Endothelial cell of umbilical vein (primary cell): Measurements from ENCODE around the gene RASD2. TPM values are rescaled to one million over a fixed set of nuclear protein-coding genes. Genes with fewer than 3 reads are reported as not detected.

Experiments
- BruUV-seq: library from RNA; stranded (reverse); fragments of 400-500 nt; replicated peaks from 2 replicates; lab custom pipeline; 2021; lab: Mats Ljungman, UMichigan
- CTCF ChIA-PET: fragments of 300-600, 350-600 bp; sonication (Branson Sonifier 250); formaldehyde crosslinking; loops from one replicate; lab custom pipeline; 2021; ENCODE audit warnings: antibody characterized with exemption, inconsistent platforms; lab: Charles Lee
- POLR2A ChIA-PET: fragments of 300-600, 350-600 bp; sonication (Branson Sonifier 250); formaldehyde crosslinking; loops from one replicate; lab custom pipeline; 2021; ENCODE audit warnings: antibody characterized with exemption, inconsistent platforms; lab: Charles Lee
- DNase-seq: peaks from one replicate; pipeline ENCODE4 v3.0.0-alpha.2; 2011; ENCODE audit warnings: low read depth, low spot score
- FAIRE-seq: peaks from 2 replicates; lab custom pipeline; 2011; peaks lifted over from hg19 to GRCh38; lab: Jason Lieb, UNC
- H2AFZ ChIP-seq: 2 replicates; pipeline ENCODE4 v1.6.0; 2012; ENCODE audit warnings: low read depth, low read length, control low read depth, inconsistent platforms
- H3K27ac ChIP-seq: 2 replicates; pipeline ENCODE4 v1.5.1; 2011; ENCODE audit warnings: low read depth, mild to moderate bottlenecking, control low read depth, low read length, moderate library complexity; ENCODE audit not compliant: insufficient read depth
- H3K27me3 ChIP-seq, 2 experiments: 2 replicates each; pipeline versions ENCODE4 v1.6.0 to v1.6.1; 2011; ENCODE audit warnings: low read length in 2 of 2, mixed read lengths in 1 of 2; ENCODE audit not compliant: control insufficient read depth in 2 of 2, insufficient read depth in 2 of 2
- H3K36me3 ChIP-seq, 2 experiments: 2 replicates in 1 of 2; 3 replicates in 1 of 2; pipeline ENCODE4 v1.5.1; 2011; ENCODE audit warnings: low read length in 2 of 2, mild to moderate bottlenecking in 1 of 2, moderate library complexity in 1 of 2; ENCODE audit not compliant: control insufficient read depth in 2 of 2, insufficient read depth in 2 of 2; ENCODE audit errors: extremely low read depth in 1 of 2
- H3K4me1 ChIP-seq: 3 replicates; pipeline ENCODE4 v1.5.1; 2011; ENCODE audit warnings: mild to moderate bottlenecking, low read length; ENCODE audit not compliant: control insufficient read depth, insufficient read depth; ENCODE audit errors: extremely low read depth
- H3K4me2 ChIP-seq: 2 replicates; pipeline ENCODE4 v1.6.1; 2011; ENCODE audit warnings: low read length, control low read depth, mixed read lengths; ENCODE audit not compliant: insufficient read depth
- H3K4me3 ChIP-seq, 3 experiments: fragments of 200-600 bp in 1 of 3; sonication (generic), shearing (Covaris generic) in 1 of 3; replicated peaks in 1 of 3; 2 replicates each; pipeline ENCODE4 v1.5.1; 2011 to 2016; ENCODE audit warnings: control low read depth in 3 of 3, low read length in 3 of 3, mild to moderate bottlenecking in 2 of 3, inconsistent platforms in 1 of 3, low read depth in 1 of 3, moderate library complexity in 1 of 3; ENCODE audit not compliant: insufficient read depth in 1 of 3
- H3K79me2 ChIP-seq: 2 replicates; pipeline ENCODE4 v1.6.0; 2012; ENCODE audit warnings: low read length, inconsistent platforms; ENCODE audit not compliant: control insufficient read depth, insufficient read depth
- H3K9ac ChIP-seq: replicated peaks from 2 replicates; pipeline ENCODE3; 2011; ENCODE audit warnings: low read length, control low read depth; ENCODE audit not compliant: insufficient read depth; ENCODE audit errors: extremely low read depth
- H3K9me1 ChIP-seq: replicated peaks from 3 replicates; pipeline ENCODE4 v1.6.0; 2011; ENCODE audit warnings: mild to moderate bottlenecking, low read length; ENCODE audit not compliant: control insufficient read depth, insufficient read depth; ENCODE audit errors: extremely low read depth
- H3K9me3 ChIP-seq: replicated peaks from 2 replicates; pipeline ENCODE4 v1.5.1; 2012; ENCODE audit warnings: low read length, inconsistent platforms; ENCODE audit not compliant: control insufficient read depth, insufficient read depth
- H4K20me1 ChIP-seq: replicated peaks from 2 replicates; pipeline ENCODE3; 2011; ENCODE audit warnings: mild to moderate bottlenecking, low read length; ENCODE audit not compliant: control insufficient read depth, insufficient read depth; ENCODE audit errors: extremely low read depth
- EZH2 ChIP-seq: IDR thresholded peaks from 2 replicates; pipeline ENCODE4 v1.6.1; 2012; ENCODE audit warnings: borderline replicate concordance, low read depth, mild to moderate bottlenecking, moderate library complexity, low read length, inconsistent platforms; ENCODE audit not compliant: severe bottlenecking
- FOS ChIP-seq: IDR thresholded peaks from 2 replicates; pipeline ENCODE4 v1.6.1; 2011; ENCODE audit warnings: mild to moderate bottlenecking, low read length, moderate library complexity, borderline replicate concordance; ENCODE audit not compliant: insufficient read depth
- GATA2 ChIP-seq: IDR thresholded peaks from 2 replicates; pipeline ENCODE4 v1.7.0; 2011; ENCODE audit warnings: low read depth, mild to moderate bottlenecking, moderate library complexity, mixed read lengths, low read length; ENCODE audit not compliant: insufficient read length, insufficient read depth
- JUN ChIP-seq: IDR thresholded peaks from 2 replicates; pipeline ENCODE4 v1.6.1; 2011; ENCODE audit warnings: borderline replicate concordance, low read depth; ENCODE audit not compliant: insufficient read length, insufficient read depth
- MYC ChIP-seq: IDR thresholded peaks from one replicate; pipeline ENCODE4 v1.6.1; 2011; ENCODE audit warnings: mild to moderate bottlenecking, low read depth, low read length
- POLR2A ChIP-seq: IDR thresholded peaks from 2 replicates; pipeline ENCODE4 v1.6.1; 2012; ENCODE audit warnings: low read depth, mild to moderate bottlenecking, control low read depth, low read length
- POLR2AphosphoS5 ChIP-seq: IDR thresholded peaks from 2 replicates; pipeline ENCODE4 v1.6.1; 2012; ENCODE audit warnings: low read depth, mild to moderate bottlenecking, control low read depth, low read length, moderate library complexity; ENCODE audit not compliant: insufficient read depth
- dilution Hi-C: fragments of 300-500 bp; cut with MboI; formaldehyde crosslinking; loops from one replicate; pipeline ENCODE4 v1.15.0; 2019; ENCODE audit warnings: low sequenced_read_pairs; ENCODE audit not compliant: extremely low pct_ligation_motif_present
- intact Hi-C: fragments of 100-400 bp; cut with micrococcal nuclease; formaldehyde crosslinking; loops from one replicate; pipeline ENCODE4 v1.10.0; 2022
- polyA plus RNA-seq, 4 experiments: library from polyadenylated mRNA; depleted of rRNA in 3 of 4; stranded (reverse) in 3 of 4; unstranded in 1 of 4; fragments of >200 nt; gene quantifications; 2 replicates each; pipeline versions ENCODE4 v1.2.1 to v1.2.3, GENCODE V29; 2011 to 2012; ENCODE audit warnings: missing spikeins in 1 of 4
- total RNA-seq: library from RNA; stranded (reverse); gene quantifications from 2 replicates; pipeline ENCODE4 v1.2.3, GENCODE V29; 2021
- TF ChIP-seq, protein P1 (sequence below): IDR thresholded peaks from 2 replicates; pipeline ENCODE4 v1.6.1; 2011; ENCODE audit not compliant: insufficient read depth, insufficient read length
- TF ChIP-seq, protein P2 (sequence below), 2 donors: IDR thresholded peaks; 1 replicate in 1 of 2; 2 replicates in 1 of 2; pipeline ENCODE4 v1.5.1; 2011; ENCODE audit warnings: low read length in 2 of 2, mild to moderate bottlenecking in 2 of 2, moderate library complexity in 2 of 2, control low read depth in 1 of 2, inconsistent platforms in 1 of 2, low read depth in 1 of 2; ENCODE audit not compliant: insufficient read depth in 1 of 2; ENCODE audit errors: extremely low read depth in 1 of 2

The RASD2 gene
- total and polyA plus RNA-seq, 2 donors (not counting 3 experiments of a cell fraction or from before 2014, with no cell fraction given) = not detected

DNA sequence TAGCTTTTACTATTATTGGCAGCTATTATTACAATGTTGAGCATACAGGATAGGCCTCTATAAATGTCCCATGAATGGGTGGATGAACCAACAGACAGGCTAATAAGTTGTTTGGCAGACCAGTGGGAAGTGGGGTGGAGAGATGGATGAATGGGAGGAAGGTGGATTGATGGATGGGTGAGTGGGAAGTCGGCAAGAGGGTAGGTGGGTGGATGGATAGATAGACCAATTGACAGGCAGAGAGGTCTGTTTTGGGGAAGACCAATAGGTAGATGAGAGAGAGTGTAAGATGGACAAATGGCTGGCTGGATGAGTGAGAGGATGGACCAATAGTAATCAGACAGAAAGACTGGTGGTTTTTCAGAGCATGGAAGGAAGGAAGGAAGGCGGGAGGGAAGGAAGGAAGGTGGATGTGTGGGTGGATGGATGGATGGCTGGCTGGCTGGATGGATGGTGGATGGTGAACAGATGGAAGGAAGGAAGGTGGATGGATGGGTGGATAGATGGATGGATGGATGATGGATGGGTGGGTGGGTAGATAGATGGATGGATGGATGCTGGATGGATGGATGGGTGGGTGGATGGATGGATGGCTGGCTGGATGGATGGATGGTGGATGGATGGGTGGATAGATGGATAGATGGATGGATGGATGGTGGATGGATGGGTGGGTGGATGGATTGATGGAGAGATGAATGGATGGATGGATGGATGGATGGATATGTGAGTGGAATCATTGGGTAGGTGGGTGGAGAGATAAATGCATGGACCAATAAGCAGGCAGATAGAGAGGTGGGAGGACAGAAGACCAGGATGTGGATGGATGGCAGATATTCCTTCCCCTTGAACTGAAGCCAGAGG is 37.4 kb downstream of the RASD2 start:
- BruUV-seq = no TSS peak
- FAIRE-seq = no peak
- CTCF ChIA-PET = no interaction called here

More for the DNA sequence above, 37.4 kb downstream of the RASD2 start:
- Histone ChIP-seq H2AFZ (no peak overlapping the region), H3K27ac (no peak overlapping the region), H3K4me1 (no peaks in the 10 kb centered on the region), H3K9me3 (no peaks in the 10 kb centered on the region), H3K9me1 (no peaks in the 10 kb centered on the region), H3K36me3 (no peaks in the 10 kb centered on the region), H4K20me1 (no peaks in the 10 kb centered on the region), H3K79me2 (no peaks in the 10 kb centered on the region), H3K27me3 (peaks cover 2 to 3% of the 10 kb centered on the region in 2 experiments), H3K9ac (no peak overlapping the region), H3K4me2 (no peak overlapping the region), H3K4me3 (no peak overlapping the region)
- TF ChIP-seq JUN (no peak), FOS (no peak), GATA2 (no peak), POLR2AphosphoS5 (no peak), EZH2 (no peak), POLR2A (no peak), MYC (no peak)
- TF ChIP-seq, protein P1, sequence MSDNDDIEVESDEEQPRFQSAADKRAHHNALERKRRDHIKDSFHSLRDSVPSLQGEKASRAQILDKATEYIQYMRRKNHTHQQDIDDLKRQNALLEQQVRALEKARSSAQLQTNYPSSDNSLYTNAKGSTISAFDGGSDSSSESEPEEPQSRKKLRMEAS = no peak
- TF ChIP-seq, protein P2, sequence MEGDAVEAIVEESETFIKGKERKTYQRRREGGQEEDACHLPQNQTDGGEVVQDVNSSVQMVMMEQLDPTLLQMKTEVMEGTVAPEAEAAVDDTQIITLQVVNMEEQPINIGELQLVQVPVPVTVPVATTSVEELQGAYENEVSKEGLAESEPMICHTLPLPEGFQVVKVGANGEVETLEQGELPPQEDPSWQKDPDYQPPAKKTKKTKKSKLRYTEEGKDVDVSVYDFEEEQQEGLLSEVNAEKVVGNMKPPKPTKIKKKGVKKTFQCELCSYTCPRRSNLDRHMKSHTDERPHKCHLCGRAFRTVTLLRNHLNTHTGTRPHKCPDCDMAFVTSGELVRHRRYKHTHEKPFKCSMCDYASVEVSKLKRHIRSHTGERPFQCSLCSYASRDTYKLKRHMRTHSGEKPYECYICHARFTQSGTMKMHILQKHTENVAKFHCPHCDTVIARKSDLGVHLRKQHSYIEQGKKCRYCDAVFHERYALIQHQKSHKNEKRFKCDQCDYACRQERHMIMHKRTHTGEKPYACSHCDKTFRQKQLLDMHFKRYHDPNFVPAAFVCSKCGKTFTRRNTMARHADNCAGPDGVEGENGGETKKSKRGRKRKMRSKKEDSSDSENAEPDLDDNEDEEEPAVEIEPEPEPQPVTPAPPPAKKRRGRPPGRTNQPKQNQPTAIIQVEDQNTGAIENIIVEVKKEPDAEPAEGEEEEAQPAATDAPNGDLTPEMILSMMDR (IDR thresholded peaks at IDR 0.05; ENCODE audit: extremely low read depth in 1 of 2, insufficient read depth in 1 of 2, low read depth in 1 of 2, low read length in 2 of 2) = no peak
- no peak for DNase-seq
- POLR2A ChIA-PET = no interaction called here
- intact Hi-C loops = no loop called here
- dilution Hi-C loops = no loop called here
